Cerebellar nuclear complex (tissue), 1 donor: Measurements from ENCODE around the gene B4GALT6.

Experiments used
- DNase-seq, 2 experiments: peaks; one replicate each; lab custom pipeline; 2025; lab: John Stamatoyannopoulos, UW

Gene B4GALT6

DNA sequence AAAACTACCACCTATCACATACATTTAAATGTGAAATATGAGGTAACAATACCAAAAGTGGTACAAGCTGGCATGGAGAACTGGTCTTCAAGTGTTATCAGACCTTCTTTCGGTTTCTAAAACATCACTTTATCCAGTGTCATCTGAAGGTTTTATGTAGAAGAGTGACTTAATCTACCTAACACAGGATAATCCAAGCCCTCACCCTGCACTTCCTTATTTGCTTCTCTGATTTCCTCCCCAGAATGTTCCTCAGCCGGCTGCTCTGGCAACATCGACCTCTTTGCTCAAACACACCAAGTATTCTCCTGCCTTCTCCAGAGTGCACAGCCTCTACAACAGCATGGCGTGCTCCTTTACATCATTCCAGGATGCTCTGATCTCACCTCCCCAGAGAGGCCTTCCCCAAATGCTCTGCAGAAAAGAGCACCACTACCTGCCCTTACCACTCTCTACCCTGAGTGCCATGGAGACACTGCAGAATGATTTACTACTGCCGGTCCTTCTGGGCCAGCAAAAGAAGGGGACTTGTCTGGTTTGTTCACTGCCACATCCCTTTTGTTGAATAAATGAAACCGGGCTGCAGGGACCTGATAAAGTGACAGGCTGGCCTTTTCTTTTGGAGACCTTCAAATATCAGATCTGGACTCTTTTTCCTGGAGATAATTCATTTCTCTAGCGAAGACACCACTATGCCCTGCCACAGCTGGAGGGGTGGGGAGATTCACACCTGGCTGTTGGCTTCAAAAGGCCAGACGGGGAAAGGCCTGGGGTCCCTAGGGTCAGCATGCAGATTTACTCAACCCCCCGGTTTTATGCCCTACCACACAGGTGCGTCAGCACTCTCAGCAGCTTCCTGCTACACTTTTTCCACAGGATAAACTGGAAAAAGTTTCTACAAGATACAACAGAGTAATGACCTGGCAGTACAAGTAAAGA lies 50.7 kb downstream of the B4GALT6 start:
- DNase-seq, result no peak

DNA sequence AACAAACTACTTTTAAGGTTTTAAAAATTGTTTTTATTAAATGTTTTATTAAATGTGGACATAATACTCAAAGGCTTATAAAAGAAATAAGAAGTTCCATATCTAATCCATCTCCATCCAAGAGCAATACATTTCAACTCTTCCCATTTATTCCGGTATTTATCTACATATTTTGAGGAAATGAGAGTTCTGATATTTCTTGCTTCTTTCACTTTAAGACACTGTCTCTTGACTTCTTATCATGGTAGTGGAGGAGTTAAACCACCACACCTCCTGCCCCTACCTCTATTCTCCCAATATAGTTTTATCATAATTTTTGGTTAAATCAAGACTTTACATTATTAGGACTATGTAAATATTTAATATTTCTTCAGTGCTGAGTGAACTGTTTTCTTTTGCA lies 52.0 kb downstream of the B4GALT6 start:
- no peak for DNase-seq

DNA sequence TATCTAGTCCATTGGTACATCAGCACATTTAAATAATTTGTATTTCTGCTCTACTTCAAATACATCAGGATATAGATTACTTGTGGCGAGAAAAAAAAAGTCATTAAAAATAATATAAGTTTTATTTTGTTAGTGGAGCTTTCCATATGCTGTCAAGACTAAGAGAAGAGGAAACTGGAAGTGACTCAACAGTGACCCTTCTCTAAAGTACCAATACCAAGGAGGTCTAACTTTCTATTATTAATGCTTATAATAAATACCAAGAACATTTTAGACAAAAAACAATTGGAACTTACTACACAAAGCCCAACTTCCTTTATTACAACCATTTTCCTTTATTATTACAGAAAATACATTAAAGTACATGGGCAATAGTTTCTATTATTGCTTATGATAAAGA lies 52.9 kb downstream of the B4GALT6 start:
- no peak for DNase-seq

DNA sequence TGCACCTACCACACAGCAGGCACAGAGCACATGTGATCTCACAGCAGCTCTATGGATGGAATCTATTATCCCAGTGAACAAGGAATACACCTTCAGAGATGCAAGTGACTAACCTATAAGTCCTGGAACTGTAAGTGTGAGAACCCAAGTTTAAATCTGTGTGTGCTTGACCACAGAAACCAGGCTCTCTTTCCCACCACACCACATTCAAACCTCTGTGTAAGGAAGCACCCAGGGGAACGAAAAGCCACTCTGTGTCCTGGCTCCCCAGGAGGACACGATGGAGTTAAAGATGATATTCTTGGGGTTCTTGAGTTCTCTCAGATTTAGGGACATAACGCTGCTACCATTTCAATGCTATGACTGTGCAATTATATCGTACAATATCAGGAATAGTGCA lies 53.8 kb downstream of the B4GALT6 start:
- no peak for DNase-seq

DNA sequence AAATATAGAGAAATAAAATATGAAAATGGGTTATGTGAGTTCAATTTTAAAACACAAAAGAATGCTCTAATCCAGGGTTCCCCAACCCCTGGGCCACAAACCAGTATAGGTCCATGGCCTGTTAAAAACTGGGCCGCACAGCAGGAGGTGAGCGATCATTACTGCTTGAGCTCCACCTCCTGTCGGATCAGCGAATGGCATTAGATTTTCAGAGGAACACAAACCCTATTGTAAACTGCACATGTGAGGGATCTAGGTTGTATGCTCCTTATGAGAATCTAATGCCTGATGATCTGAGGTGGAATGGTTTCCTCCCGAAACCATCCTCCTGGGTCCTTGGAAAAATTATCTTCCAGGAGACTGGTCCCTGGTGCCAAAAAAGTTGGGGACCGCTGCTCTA lies 58.0 kb downstream of the B4GALT6 start:
- no peak for DNase-seq

DNA sequence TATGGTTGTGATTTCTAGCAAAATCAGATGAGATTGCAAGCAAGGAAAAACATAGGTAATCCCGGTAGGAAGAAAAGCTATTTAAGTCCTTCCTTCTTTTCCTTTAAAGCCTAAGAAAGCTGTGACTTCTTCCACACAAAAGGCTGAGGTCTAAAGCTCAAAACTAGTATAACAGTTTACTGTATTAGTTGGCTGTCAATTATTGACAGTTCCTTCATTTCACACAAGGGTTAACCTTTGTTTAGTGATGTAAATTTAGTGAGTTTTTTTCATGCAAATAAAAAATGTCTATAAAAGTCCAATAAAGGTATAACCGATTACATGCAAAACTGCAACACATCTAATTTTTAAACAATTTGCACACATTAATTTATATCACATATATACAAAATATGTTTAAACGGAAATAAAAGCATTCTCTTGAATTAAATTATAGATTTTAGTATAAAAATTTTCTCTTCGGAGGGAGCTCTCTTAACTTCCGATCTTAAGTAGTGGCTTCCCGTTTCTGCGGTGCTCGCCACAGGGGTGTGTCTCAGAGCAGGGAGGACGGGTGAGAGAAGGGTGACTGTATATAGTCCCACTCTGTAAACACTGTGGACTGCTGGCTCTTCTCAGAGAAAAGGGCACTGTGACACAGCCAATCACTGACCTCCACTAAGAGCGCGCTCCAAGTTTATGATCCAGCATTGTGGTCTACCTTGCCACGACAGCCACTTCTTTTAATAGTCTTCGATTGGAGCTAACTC lies 59.3 kb downstream of the B4GALT6 start:
- no peak for DNase-seq

DNA sequence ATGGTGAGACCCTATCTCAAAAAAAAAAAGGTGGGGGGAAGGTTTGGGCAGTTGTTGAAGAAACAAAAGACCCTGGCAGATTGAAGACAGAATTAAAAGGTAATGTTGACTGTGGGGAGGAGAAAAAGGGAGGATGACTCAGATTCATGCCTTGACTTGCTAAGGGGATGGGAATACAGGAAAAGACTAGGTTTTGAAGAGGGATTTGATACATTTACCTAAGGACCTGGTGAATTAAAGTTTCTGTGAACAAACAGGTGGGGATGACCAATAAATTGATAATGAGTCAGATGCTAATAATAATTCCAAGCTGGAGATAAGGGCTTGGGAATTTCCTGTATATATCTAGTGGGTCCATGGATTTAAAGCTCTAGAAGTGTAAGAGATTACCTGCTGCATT lies 65.1 kb downstream of the B4GALT6 start:
- no peak for DNase-seq

DNA sequence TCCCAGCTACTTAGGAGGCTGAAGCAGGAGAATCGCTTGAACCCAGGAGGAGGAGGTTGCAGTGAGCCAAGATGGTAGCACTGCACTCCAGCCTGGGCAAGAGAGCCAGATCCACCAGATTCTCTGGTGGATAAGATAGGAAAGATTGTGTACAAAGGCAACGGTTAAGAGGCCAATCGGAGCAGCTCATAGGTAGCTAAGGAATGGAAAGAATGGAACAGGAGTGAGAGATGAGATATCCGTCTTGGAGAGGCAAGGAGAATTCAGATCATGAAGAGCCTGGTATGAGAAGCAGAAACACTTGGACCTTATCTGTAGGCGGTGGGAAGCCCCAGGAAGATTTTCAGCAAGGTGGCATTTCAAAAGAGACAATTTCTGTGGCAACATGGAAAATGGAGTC lies 65.6 kb downstream of the B4GALT6 start:
- DNase-seq, result no peak

DNA sequence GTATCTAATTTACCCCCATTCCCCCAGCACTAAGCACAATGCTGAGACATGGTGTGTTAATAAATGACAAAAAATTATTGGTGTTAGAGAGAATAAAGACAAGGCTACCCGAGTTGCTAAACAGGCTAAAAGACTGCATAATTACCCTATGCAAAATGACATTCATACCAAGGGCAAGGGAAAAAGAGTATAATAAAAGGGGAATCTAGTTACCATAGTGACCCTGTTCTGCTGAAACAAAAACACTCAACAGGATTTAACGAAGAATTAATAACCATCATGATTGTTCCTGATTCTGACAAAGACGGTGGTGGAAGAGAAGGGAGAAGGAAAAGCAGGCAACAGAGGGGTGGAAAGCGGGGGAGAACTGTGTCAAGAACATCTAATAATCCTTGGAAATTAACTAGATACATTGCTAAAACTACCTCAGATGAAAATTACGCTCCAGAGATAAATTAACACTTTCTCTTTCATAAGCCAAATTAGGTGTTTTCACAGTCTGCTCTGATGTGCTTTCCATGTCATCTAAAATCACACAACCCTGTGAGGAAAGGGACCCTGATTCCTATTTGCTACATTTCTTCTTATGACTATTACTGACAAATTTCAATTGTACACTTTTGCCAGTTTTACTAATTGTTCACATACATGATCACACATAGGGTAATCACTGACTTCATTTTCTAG lies 67.2 kb downstream of the B4GALT6 start:
- no peak for DNase-seq

DNA sequence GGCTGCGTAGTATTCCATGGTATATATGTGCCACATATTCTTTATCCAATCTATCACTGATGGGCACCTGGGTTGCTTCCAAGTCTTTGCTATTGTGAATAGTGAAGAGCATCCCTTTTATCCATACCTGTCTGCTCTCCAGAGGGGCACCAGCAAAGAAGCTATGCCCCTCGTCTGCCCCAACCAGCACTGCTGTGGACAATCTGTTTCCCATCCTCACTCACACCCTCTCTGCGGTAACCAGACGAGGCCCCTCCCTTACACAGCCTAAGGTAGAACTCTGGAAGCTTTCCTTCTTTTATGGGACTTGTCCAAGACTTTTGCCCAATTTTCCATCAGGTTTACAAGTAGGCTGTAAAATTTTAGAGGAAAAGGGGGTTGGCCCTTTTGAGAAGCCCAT lies 67.8 kb downstream of the B4GALT6 start:
- no peak for DNase-seq

DNA sequence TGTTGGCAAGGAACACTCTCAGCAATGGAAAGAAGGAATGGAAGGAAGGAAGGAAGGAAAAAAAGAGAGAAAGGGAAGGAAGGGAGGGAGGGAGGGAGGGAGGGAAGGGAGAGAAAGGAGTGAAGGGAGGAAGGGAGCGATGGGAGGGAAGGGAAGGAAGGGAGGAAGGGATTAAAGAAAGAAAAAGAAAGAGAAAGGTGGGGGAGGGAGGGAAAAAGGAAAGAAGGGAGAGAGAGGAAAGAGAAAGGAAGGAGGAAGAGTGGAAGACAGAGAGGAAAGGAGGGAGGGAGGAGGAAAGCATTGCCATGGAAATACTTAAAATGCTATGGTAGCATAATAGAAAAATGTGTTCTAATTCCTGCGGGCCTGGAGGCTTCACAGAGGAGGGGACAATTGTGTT lies 70.3 kb downstream of the B4GALT6 start:
- no peak for DNase-seq

DNA sequence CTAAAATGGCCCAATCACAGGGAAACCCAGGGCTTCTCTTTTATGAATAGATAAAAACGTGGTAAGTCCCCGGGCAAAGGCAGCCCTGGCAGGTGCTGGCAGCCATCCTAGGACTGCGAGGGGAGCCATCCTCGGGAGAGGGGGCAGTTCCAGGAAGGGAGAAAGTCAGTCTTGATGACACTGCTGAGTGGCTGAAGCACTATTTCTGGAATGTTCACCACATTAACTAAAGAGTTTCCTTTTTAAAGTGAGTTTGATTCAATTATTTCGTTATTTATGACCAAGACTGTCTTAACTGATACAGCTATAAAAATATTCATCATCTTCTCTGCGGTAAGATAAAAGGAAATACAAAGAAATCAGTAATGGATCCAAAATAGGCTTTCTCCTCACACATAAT lies 72.3 kb downstream of the B4GALT6 start:
- DNase-seq, result no peak

DNA sequence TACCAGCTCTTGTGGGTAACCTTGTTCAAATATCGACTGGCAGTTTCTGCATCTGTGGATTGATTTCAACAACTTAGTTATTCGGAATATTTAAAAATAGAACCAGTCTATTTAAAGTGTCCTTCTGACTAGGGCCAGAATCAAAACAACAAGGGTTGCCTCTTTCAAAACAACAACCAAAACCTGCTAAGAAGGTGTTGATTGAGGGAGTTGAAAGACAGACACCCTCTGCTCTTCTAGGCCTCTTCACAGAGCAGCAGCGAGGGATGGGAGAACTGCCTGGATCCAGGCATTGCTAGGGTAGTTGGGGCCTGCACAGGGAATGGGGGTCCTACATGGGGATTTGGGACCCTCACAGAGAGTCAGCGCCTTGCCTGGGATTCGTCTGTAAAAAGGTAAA lies 72.9 kb downstream of the B4GALT6 start:
- no peak for DNase-seq

DNA sequence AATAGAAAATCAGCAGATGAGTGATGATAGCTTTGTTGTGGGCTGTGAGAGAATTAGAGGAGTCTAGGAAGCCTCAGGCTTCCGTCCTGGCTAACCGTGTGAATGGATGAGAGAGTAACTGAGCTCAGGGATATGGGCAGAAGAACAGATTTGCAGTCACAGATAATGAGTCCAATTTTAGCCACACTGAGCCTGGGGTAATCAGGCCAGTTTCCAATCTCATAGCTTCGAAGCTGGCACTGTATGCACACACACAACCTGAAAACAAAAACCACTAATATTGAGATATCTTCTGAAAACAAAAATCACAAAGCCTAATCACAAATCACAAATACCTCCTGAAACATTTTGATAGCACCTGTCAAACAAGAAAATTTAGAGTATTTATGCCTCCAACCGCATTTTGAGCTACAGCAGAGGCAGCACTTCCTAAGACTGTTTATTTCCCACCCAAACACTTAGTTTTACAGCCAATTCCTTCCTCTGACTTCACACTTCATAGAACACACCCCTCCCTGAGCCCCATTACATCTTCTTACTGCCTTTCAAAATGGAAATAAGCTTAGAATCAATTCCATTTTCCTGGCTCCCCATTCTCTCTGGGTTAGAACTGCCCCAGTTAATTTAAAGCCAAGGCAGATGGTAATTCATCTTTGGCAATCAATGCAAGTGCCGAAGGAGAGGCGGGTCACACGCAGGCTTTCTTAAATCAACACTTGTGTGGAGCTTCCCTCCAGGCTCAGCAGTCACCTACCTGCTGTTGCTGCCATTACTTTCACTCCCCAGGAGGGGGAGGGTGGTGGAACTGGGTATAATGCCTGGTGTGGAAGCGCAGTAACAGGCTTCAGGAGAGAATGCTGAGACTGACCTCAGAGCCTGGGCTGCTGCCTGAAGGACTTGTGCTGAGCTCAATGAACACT lies 73.8 kb downstream of the B4GALT6 start:
- peak; percentile 58 to 89 for DNase-seq

DNA sequence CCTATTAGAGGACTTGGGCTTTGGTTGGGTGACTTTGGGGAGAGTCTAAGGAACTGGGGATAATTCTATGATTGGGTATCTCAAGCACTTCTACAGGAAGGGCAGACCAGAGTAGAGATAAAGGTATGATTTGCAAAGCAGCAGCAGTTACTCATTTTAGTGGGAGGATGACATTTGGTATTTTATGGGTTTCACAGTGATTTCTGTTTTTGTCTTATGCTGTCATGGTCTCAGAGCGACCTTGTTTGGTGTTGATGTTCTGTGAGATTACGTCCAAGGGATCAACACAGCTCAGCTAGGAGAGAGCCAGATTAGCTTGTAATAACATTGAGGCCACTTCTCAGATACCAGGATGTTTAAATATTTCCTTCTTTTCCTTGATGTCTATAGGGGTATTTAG lies 74.5 kb downstream of the B4GALT6 start:
- no peak for DNase-seq

DNA sequence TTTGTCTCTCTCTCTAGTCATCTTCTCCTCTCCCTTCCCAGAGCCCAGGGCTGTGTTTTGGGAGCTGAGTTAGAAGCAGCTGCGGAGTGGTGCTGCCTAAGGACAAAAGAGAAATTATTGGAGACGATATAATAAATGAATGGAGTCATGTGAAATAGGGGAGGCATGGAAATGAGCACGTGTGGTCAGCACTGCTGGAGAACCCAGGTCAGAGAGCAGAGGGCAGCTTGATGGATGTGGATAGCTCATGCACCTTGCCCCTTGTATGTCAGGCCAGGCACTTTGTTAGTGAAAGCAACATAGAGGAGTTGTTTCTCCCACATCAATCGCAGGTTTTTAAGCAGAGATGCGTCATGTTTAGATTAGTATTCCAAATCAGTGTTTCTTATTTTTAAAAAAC lies 77.0 kb downstream of the B4GALT6 start:
- no peak for DNase-seq

DNA sequence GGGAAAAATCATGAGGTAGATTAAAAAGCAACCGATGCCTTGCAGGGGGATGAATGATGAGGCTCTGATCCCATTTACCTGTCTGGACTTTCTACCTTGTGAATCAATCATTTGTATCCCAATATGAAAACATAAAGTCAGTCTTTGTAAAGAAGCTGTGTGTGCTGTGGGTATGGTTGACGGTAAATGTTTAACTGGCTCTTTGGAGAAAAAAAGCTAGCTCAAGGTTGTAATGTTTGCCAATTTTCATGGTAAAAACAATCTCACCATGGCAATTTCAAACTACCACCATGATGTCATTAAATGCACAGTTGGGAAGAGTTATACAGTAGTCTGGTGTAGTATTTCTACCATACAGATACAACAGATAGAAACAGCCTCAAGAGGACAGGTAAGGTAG lies 78.1 kb downstream of the B4GALT6 start:
- DNase-seq, result no peak

DNA sequence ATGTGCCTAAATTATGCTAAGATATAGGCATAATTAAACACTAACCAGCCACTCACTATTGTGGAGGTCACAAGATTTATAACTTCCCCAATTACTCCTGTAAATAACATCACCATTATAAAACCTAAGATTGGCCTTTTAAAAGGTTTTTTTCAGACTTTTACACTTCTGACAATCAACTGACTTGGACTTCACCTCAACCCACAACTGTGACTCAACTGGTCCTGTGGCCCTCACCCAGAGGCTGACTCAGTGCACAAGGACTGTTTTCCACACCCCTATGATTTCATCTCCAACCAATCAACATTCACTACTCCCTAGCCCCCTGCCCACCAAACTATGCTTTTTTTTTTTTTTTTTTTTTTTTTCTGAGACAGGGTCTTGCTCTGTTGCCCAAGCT lies 81.1 kb downstream of the B4GALT6 start:
- DNase-seq, result no peak

DNA sequence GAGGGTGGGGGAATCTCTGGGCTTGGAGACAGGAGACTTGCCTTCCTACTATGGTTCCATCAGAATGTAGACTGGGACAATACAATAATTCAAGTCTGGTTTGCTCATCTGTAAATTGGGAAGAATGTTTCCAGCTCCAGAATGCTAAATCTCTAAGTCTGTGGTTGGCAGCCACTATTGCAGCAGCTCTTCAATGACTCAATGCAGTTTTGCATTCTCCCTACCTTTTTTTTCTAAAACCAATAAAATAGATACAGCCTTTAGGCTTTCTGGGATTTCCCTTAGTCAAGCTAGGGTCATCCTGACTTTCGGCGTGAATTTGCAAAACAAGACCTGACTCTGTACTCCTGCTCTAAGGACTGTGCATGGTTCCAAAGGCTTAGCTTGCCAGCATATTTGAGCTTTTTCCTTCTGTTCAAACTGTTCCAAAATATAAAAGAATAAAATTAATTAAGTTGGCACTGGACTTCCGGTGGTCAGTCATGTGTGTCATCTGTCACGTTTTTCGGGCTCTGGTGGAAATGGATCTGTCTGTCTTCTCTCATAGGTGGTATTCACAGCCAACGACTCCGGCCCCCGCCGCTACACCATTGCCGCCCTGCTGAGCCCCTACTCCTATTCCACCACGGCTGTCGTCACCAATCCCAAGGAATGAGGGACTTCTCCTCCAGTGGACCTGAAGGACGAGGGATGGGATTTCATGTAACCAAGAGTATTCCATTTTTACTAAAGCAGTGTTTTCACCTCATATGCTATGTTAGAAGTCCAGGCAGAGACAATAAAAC lies 86.2 kb downstream of the B4GALT6 start:
- no peak for DNase-seq

DNA sequence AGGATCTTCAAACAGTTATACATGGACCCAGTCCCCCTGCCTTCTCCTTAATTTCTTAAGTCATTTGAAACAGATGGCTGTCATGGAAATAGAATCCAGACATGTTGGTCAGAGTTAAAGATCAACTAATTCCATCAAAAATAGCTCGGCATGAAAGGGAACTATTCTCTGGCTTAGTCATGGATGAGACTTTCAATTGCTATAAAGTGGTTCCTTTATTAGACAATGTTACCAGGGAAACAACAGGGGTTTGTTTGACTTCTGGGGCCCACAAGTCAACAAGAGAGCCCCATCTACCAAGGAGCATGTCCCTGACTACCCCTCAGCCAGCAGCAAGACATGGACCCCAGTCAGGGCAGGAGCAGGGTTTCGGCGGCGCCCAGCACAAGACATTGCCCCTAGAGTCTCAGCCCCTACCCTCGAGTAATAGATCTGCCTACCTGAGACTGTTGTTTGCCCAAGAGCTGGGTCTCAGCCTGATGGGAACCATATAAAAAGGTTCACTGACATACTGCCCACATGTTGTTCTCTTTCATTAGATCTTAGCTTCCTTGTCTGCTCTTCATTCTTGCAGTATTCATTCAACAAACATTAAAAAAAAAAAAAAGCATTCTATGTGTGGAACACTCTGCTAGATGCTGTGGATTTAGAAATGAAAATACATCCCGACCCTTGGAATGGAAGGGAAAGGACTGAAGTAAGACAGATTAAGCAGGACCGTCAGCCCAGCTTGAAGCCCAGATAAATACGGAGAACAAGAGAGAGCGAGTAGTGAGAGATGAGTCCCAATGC lies 88.1 kb downstream of the B4GALT6 start:
- DNase-seq, result no peak
